CD14-positive monocyte (primary cell): Measurements from ENCODE around the gene TSBP1. TPM values are rescaled to one million over a fixed set of nuclear protein-coding genes. Genes with fewer than 3 reads are reported as not detected.

ENCODE experiments used
- DNase-seq, 3 donors: peaks; one replicate each; pipeline ENCODE4 v3.0.0-alpha.2; 2011 to 2022
- H2AFZ ChIP-seq: 2 replicates; pipeline ENCODE4 v1.6.0; 2012; ENCODE audit warnings: mild to moderate bottlenecking, low read depth, low read length, inconsistent platforms; ENCODE audit not compliant: insufficient read depth, poor library complexity, severe bottlenecking
- H3K27ac ChIP-seq, 2 donors: 1 replicate in 1 of 2; 2 replicates in 1 of 2; pipeline ENCODE4 v1.5.1; 2012 to 2013; ENCODE audit warnings: low read length in 2 of 2, control low read depth in 1 of 2, inconsistent platforms in 1 of 2, low read depth in 1 of 2, mild to moderate bottlenecking in 1 of 2
- H3K27me3 ChIP-seq, 2 donors: one replicate each; pipeline versions ENCODE4 v1.6.0 to v1.6.1; 2011 to 2013; ENCODE audit warnings: low read length in 2 of 2; ENCODE audit not compliant: control insufficient read depth in 2 of 2, insufficient read depth in 2 of 2
- H3K36me3 ChIP-seq, 2 donors: replicated peaks in 1 of 2; 1 replicate in 1 of 2; 2 replicates in 1 of 2; pipeline versions ENCODE4 v1.5.1 to v1.6.1; 2012 to 2013; ENCODE audit warnings: low read length in 2 of 2, control low read depth in 1 of 2, inconsistent platforms in 1 of 2, mild to moderate bottlenecking in 1 of 2; ENCODE audit not compliant: insufficient read depth in 2 of 2, control insufficient read depth in 1 of 2
- H3K4me1 ChIP-seq, 2 donors: 1 replicate in 1 of 2; 2 replicates in 1 of 2; pipeline versions ENCODE4 v1.5.1 to v1.6.1; 2012 to 2013; ENCODE audit warnings: low read length in 2 of 2, control low read depth in 1 of 2, inconsistent platforms in 1 of 2, mild to moderate bottlenecking in 1 of 2, moderate library complexity in 1 of 2; ENCODE audit not compliant: insufficient read depth in 2 of 2, control insufficient read depth in 1 of 2
- H3K4me2 ChIP-seq: replicated peaks from 2 replicates; pipeline ENCODE3; 2012; ENCODE audit warnings: low read length, moderate library complexity, mild to moderate bottlenecking; ENCODE audit not compliant: poor library complexity, severe bottlenecking; ENCODE audit errors: extremely low read depth
- H3K4me3 ChIP-seq, 3 experiments: fragments of 200-600 bp in 1 of 3; sonication (generic) in 1 of 3; replicated peaks in 1 of 3; 1 replicate in 2 of 3; 2 replicates in 1 of 3; pipeline ENCODE4 v1.5.1; 2011 to 2013; ENCODE audit warnings: low read length in 3 of 3, mild to moderate bottlenecking in 3 of 3, control low read depth in 2 of 3, low read depth in 2 of 3, inconsistent platforms in 1 of 3, moderate library complexity in 1 of 3
- H3K79me2 ChIP-seq: 2 replicates; pipeline ENCODE4 v1.6.0; 2012; ENCODE audit warnings: mild to moderate bottlenecking, control low read depth, inconsistent platforms, low read length, moderate library complexity; ENCODE audit not compliant: insufficient read depth
- H3K9ac ChIP-seq: 2 replicates; pipeline ENCODE4 v1.6.0; 2017; ENCODE audit warnings: low read length, mild to moderate bottlenecking; ENCODE audit not compliant: insufficient read depth, poor library complexity, severe bottlenecking
- H3K9me3 ChIP-seq, 2 donors: replicated peaks in 1 of 2; 1 replicate in 1 of 2; 2 replicates in 1 of 2; pipeline versions ENCODE4 v1.5.1 to v1.6.1; 2012 to 2013; ENCODE audit warnings: low read length in 2 of 2, control low read depth in 1 of 2; ENCODE audit not compliant: control insufficient read depth in 1 of 2, insufficient read depth in 1 of 2
- H4K20me1 ChIP-seq: 2 replicates; pipeline ENCODE4 v1.6.0; 2012; ENCODE audit warnings: mild to moderate bottlenecking, low read length, control low read depth, moderate library complexity; ENCODE audit not compliant: insufficient read depth
- H3K27ac Mint-ChIP-seq, 7 donors: one replicate each; pipeline ENCODE4 v1.8.0; 2020; ENCODE audit warnings: mild to moderate bottlenecking in 7 of 7, mixed read lengths in 7 of 7, moderate library complexity in 6 of 7, inconsistent platforms in 2 of 7
- H3K27me3 Mint-ChIP-seq, 3 donors: one replicate each; pipeline ENCODE4 v1.8.0; 2021 to 2022; ENCODE audit warnings: low read depth in 3 of 3, mild to moderate bottlenecking in 3 of 3, mixed read lengths in 3 of 3, moderate library complexity in 3 of 3, inconsistent platforms in 1 of 3
- H3K36me3 Mint-ChIP-seq, 2 donors: one replicate each; pipeline ENCODE4 v1.8.0; 2020; ENCODE audit warnings: mixed read lengths in 2 of 2, inconsistent platforms in 1 of 2, mild to moderate bottlenecking in 1 of 2
- H3K4me1 Mint-ChIP-seq: one replicate; pipeline ENCODE4 v1.8.0; 2020; ENCODE audit warnings: mild to moderate bottlenecking, mixed read lengths
- H3K4me3 Mint-ChIP-seq, 2 donors: one replicate each; pipeline ENCODE4 v1.8.0; 2020; ENCODE audit warnings: mild to moderate bottlenecking in 2 of 2, mixed read lengths in 2 of 2, moderate library complexity in 1 of 2
- H3K9me3 Mint-ChIP-seq, 7 donors: one replicate each; pipeline ENCODE4 v1.8.0; 2020 to 2022; ENCODE audit warnings: mixed read lengths in 7 of 7, mild to moderate bottlenecking in 6 of 7, moderate library complexity in 6 of 7, inconsistent platforms in 2 of 7
- WGBS: methylation state at CpG from one replicate; pipeline ENCODE4 v1.1.5; 2013; ENCODE audit warnings: missing lambda C conversion rate; ENCODE audit not compliant: insufficient coverage; 5-methylcytosine and 5-hydroxymethylcytosine counted together
- intact Hi-C, 2 donors: fragments of 100-400 bp; cut with micrococcal nuclease; formaldehyde crosslinking; loops; one replicate each; pipeline versions ENCODE4 v1.15.0 to v1.15.1; 2023
- polyA plus RNA-seq, 3 donors: library from polyadenylated mRNA; depleted of rRNA in 1 of 3; unstranded in 2 of 3; stranded (reverse) in 1 of 3; fragments of 300-500 nt in 2 of 3; fragments of >200 nt in 1 of 3; fragmentation: Illumina TruSeq in 2 of 3; gene quantifications; 1 replicate in 2 of 3; 2 replicates in 1 of 3; pipeline ENCODE4 v1.2.3, GENCODE V29; 2012 to 2021
- TF ChIP-seq, protein P1 (sequence below): fragments of 200-600 bp; IDR thresholded peaks from one replicate; pipeline ENCODE4 v1.8.0; 2022; ENCODE audit warnings: antibody characterized with exemption, mild to moderate bottlenecking

Gene TSBP1
- polyA plus RNA-seq, 3 donors, result not detected

GRCh38 chr6:32379545-32379944 lies 7.8 kb upstream of the TSBP1 start:
- Histone ChIP-seq H3K4me1 (no peaks in the 10 kb centered on the region), H2AFZ (no peak overlapping the region), H3K36me3 (no peaks in the 10 kb centered on the region), H3K4me2 (no peak overlapping the region), H3K9me3 (no peaks in the 10 kb centered on the region), H3K4me3 (no peak overlapping the region), H3K27me3 (no peaks in the 10 kb centered on the region), H4K20me1 (no peaks in the 10 kb centered on the region), H3K27ac (no peak overlapping the region), H3K79me2 (no peaks in the 10 kb centered on the region), H3K9ac (no peak overlapping the region)
- no CpG with 5 or more reads among the region's 2 CpGs for WGBS
- peaks cover 0 to 1% (median 0%) of the 10 kb centered on the region in 7 donors for H3K9me3 Mint-ChIP-seq
- H3K4me3 Mint-ChIP-seq, result no peak overlapping the region
- H3K4me1 Mint-ChIP-seq, result peaks cover 9% of the 10 kb centered on the region
- no peak for DNase-seq
- no peak overlapping the region for H3K27ac Mint-ChIP-seq
- intact Hi-C loops, result no loop called here
- H3K27me3 Mint-ChIP-seq, result peaks cover 0 to 2% (median 2%) of the 10 kb centered on the region in 3 donors
- TF ChIP-seq, protein P1, sequence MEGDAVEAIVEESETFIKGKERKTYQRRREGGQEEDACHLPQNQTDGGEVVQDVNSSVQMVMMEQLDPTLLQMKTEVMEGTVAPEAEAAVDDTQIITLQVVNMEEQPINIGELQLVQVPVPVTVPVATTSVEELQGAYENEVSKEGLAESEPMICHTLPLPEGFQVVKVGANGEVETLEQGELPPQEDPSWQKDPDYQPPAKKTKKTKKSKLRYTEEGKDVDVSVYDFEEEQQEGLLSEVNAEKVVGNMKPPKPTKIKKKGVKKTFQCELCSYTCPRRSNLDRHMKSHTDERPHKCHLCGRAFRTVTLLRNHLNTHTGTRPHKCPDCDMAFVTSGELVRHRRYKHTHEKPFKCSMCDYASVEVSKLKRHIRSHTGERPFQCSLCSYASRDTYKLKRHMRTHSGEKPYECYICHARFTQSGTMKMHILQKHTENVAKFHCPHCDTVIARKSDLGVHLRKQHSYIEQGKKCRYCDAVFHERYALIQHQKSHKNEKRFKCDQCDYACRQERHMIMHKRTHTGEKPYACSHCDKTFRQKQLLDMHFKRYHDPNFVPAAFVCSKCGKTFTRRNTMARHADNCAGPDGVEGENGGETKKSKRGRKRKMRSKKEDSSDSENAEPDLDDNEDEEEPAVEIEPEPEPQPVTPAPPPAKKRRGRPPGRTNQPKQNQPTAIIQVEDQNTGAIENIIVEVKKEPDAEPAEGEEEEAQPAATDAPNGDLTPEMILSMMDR, result no peak
- H3K36me3 Mint-ChIP-seq, result no peaks in the 10 kb centered on the region

DNA sequence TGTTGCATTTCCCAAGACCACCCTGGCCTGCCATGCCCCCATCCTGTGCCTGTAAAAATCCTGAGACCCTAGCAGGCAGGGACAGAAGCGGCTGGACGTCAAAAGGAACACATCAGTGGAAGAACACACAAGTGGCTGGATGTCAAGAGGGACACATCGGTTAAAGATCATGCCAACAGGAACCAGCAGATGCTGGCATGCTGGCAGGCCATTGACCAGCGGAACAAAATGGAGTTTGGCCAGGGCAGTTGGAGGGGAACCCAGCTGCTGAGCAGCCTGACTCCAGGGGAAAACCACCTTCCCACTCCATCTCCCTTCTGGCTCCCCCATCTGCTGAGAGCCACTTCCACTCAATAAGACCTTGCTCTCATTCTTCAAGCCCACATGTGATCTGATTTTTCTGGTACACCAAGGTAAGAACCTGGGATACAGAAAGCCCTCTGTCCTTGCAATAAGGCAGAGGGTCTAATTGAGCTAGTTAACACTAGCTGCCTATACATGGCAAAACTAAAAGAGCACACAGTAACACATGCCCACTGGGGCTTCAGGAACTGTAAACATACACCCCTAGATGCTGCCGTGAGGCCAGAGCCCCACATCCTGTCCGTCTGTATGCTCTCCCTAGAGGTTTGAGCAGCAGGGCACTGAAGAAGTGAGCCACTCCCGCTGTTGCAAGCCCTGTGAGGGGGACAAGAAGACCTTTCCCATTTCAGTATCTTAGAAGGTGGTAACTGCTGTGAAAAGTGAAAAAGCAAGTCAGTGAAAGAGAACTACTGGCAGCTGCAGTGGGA lies 4.2 kb upstream of the TSBP1 start:
- Mint-ChIP-seq H3K27me3 (peaks cover 0 to 4% (median 2%) of the 10 kb centered on the region in 3 donors), H3K4me1 (peaks cover 5% of the 10 kb centered on the region), H3K9me3 (peaks cover 0 to 1% (median 0%) of the 10 kb centered on the region in 7 donors), H3K27ac (no peak overlapping the region), H3K4me3 (no peak overlapping the region), H3K36me3 (no peaks in the 10 kb centered on the region)
- DNase-seq, result no peak
- Histone ChIP-seq H3K36me3 (no peaks in the 10 kb centered on the region), H3K9ac (no peak overlapping the region), H3K9me3 (no peaks in the 10 kb centered on the region), H3K27me3 (no peaks in the 10 kb centered on the region), H2AFZ (no peak overlapping the region), H4K20me1 (no peaks in the 10 kb centered on the region), H3K4me2 (no peak overlapping the region), H3K27ac (no peak overlapping the region), H3K4me1 (no peaks in the 10 kb centered on the region), H3K79me2 (no peaks in the 10 kb centered on the region), H3K4me3 (no peak overlapping the region)
- TF ChIP-seq, protein P1, result no peak
- intact Hi-C loops, result no loop called here
- 96% methylated on average over 6 of the region's 7 CpGs for WGBS
